Measurements from ENCODE around the gene IQCK. TPM values are rescaled to one million over a fixed set of nuclear protein-coding genes. Genes with fewer than 3 reads are reported as not detected.
"Not testable (repeated sequence)": the region's sequence is repeated elsewhere in the genome, so short reads cannot be mapped to it uniquely, and the experiment has no call there.

IQCK gene
- total RNA-seq, 1 donor from 2014 or later: 10.9 TPM

DNA sequence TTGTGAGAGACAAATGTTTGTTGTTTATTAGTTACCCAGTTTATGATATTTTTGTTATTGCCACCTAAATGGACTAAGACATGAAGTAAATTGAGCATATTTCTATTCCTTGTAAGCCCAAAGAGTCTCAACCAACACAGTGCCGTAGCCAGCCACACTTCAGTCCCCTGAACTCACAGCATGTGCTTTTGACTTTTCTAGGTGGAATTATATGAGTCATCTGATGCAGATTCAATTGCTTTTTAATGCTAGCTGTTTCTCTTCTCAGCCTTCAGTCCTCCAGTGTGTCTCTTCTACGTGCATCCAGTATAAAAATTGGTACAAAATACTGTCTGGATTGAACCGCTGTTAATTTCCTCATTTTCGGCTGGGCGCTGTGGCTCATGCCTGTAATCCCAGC is 39.0 kb downstream of the IQCK start:
- DNase-seq (ENCODE audit: low read depth in 2 of 2): no peak

DNA sequence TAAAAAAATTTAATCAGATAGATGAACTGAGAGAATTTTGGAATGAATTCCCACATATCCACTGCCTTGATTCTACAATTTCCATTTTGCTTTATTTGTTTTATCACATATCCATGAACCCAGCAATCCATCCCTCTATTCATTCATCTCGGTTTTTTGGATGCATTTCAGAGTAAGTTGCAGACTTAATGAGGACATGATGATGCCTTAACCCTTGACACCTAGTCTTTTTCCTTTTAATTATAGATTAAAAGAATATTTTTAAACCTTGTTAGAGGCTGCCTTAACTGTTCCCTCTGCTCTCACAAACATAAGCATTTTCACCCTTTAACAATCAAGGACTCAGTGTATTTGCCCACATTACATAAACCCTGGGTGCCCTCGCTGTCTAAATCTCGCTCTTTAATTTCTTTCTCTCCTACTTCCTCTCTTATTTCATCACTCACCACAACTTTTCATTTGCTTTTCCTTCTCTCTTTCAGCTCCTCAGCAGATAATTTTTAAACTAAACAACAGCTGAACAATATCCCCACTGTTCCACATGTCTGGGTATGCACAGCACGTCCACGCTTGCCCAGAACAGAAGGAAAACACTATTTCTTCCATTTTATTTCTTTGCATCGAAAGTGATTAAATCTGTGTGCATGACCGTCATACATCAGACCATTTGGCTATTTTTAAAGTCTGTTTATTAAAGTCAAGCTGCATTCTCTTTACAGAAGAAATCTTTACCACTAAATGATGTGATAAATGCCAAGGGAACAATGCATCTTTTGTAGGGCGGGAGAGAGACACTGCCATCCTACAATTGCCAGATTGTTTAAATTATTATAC is 39.9 kb downstream of the IQCK start:
- DNase-seq (ENCODE audit: low read depth in 2 of 2): no peak

DNA sequence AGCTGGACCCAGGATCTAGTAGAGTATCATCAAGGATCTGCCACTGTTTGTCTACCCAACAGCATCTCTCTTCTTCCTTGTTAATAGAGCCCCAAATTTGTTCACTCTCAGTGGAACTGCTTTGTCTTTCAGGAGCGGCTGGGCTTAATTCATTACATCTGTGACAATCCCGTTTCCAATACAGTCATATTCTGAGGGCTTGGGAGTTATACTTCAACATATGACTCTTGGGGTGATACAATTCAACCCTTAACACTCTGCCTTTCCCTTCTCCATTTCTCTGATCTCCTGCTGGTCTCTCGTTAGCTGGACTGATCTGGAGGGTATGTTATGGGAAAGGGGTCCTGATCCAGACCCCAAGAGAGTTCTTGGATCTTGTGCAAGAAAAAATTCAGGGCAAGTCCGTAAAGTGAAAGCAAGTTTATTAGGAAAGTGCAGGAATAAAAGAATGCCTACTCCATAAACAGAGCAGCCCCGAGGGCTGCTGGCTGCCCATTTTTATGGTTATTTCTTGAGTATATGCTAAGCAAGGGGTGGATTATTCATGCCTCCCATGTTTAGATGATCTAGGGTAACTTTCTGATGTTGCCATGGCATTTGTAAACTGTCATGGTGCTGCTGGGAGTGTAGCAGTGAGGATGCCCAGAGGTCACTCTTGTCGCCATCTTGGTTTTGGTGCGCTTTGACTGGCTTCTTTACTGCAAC is 42.4 kb downstream of the IQCK start:
- DNase-seq (ENCODE audit: low read depth in 2 of 2): no peak

DNA sequence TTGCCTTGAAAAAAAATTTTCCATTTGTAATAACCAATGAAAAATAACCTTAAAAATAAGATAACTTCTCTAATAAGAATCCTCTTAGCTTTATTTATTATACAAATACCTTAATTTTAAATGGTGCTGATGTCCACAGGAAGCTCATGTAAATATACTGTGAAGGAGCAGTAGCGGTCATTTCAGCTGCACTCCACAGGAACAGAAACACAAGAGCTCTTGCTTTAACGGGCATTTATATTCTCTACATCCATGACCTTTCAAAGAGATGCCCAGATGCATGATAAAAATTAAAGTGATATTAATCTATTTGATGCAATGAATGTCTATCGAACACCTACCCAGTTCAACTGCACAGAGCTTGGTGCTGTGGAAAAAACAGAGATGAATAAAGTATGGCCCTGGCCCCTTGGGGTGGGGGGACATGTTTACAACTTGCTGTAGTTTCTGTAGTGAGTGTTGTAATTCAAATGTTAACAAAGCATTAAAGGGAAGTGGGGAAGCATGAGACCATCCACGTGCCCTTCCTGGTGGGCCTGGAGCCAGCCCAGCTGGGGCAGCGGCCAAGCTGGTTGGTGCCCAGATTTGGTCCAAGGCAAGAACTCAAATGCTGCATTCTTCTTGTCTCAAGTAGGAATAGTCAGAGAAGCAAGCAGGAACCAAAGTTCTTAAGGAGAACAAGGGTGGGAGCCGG is 47.9 kb downstream of the IQCK start:
- peak; percentile 69 to 93 for DNase-seq (ENCODE audit: low read depth in 2 of 2)

DNA sequence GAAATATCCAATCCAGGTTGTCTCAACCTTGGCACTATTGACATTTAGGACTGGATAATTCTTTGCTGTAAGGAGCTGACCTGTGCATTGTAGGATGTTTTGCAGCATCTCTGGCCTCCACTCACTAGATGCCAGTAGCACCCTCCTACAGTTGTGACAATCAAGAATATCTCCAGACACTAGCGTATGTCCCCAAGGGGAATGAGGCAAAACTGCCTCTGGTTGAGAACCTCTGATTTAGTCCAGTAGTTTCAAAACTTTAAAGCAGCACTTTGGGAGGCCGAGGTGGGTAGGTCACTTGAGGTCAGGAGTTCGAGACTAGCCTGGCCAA is 48.4 kb downstream of the IQCK start:
- no peak for DNase-seq (ENCODE audit: low read depth in 2 of 2)

DNA sequence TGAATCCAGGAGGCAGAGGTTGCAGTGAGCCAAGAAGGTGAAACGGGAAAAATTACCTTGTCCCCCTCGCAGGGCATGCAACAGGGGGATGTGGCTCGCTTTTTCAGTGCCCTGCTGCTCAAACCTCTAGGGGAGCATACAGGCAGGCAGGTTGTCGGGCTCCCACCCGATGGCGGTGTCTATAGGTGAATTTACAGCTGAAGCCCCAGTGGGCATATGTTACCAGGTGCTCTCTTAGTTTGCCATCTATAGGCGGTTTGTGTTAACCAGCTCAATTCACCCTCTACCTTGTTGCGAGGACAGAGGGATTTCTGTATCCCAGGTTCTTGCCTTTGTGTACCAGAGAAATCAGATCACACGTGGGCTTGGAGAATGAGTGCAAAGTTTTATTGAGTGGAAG is 48.9 kb downstream of the IQCK start:
- no peak for DNase-seq (ENCODE audit: low read depth in 2 of 2)

DNA sequence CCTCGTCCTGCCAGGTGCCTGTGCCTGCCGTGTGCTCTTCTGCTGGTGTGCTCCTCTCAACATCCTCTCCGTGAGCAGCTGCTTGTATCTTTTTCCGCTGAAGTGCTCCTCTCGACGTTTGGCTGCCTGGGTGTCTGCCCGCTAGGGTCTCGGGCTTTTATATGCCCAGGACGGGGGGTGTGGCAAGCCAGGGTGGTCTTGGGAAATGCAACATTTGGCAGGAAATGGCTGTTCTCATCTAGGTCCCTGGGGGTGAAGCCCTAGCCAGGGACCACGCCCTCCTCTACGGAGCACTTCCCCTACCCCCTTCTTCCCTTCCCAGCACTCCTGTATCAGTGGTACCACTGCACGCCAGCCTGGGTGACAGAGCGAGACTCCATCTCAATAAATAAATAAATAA is 49.4 kb downstream of the IQCK start:
- no peak for DNase-seq (ENCODE audit: low read depth in 2 of 2)

DNA sequence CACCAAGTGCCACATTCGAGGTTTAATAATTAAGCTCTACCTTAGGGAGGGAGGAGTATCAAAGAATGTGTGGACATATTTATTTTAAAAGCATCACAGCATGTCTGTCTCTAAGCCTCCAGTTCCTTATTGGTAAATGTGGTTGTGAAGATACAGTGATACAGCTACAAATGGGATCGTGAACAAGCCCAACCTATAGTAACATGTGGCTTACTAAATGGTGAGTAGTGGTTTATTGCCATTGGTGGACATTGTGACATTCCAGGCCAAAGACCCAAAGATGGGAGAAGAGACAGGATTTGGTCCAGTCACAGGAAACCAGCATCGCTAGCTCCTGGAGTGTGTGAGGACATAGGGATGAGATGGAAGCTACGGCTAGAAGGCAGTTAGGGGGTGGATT is 51.2 kb downstream of the IQCK start:
- DNase-seq (ENCODE audit: low read depth in 2 of 2): no peak

DNA sequence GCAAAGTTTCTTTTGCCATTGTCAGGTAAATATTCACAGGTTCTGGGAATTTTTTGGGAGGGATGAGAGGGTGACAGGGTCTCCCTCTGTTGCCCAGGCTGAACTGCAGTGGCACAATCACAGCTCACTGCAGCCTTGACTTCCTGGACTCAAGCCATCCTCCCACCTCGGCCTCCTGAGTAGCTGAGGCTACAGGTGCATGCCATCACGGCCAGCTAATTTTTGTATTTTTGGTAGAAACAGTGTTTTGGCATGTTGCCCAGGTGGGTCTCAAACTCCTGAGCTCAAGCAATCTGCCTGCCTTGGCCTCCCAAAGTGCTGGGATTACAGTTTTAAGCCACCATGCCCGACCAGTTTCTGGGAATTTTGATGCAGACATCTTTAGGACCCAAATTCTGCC is 53.0 kb downstream of the IQCK start:
- DNase-seq (ENCODE audit: low read depth in 2 of 2): no peak

DNA sequence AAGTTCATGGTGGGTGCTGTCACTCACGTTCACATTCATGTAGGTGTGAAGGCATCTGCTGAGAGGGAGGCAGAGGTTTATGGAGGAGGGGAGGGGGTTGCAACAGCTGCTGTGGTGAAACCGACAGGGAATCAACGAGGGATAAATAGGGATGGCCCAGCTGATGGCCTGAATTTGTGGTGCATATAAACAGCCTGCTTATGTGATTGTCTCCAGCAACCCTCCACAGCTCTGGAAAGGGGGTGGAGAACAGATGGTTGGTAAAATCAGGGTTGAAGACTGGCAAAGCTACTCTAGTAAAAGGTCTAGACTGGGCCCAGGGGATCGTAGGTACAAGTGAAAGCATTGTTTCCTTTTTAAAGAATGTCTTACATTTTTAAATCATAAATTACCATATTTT is 53.7 kb downstream of the IQCK start:
- no peak for DNase-seq (ENCODE audit: low read depth in 2 of 2)

DNA sequence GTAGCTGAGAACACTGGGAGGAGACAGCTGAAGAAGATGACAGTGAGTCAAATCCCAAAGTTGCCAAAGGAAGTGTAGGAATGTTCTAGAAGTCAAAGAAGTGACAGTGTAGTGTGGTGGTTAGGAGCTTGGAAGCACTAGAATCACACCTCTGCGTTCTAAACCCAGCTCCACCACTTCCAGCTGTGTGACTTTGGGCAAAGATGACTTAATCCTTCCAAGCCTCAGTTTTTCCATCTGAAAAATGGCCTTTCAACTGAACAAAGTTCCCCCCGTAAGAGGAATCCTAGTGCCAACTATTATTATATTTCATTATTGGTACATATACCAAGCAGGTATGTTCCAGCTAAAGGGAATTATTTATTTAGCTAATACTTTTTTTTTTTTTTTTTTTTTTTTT is 56.0 kb downstream of the IQCK start:
- no peak for DNase-seq (ENCODE audit: low read depth in 2 of 2)

DNA sequence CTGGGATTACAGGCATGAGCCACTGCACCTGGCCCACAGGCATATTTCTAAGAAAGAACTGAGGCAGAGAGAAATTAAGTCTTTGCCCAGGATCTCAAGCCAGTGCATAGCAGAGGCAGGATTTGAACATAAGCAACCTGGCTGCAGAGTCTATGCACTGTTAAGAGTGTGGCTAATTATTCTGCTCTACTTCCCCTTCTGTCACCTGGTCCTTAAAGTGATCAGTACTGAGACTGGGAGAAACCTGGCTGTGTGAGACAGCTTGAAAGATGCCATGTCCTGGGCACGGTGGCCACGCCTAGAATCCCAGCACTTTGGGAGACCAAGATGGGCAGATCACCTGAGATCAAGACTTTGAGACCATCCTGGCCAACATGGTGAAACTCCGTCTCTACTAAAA is 58.1 kb downstream of the IQCK start:
- no peak for DNase-seq (ENCODE audit: low read depth in 2 of 2)

DNA sequence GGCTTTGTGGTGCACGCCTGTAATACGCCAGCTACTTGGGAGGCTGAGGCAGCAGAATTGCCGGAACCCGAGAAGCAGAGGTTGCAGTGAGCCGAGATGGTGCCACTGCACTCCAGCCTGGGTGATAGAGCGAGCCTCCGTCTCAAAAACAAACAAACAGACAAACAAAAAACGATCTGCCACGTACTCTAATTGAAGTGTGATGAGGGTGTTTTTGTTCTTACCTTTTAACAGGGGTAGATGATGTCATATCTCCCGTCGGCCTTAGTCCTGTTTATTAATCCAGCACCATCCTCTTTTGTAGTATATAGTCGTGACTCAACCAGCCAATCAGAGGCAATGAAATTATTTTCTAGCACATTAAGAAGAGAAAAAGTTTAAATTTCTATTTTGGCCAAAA is 58.5 kb downstream of the IQCK start:
- DNase-seq (ENCODE audit: low read depth in 2 of 2): no peak

DNA sequence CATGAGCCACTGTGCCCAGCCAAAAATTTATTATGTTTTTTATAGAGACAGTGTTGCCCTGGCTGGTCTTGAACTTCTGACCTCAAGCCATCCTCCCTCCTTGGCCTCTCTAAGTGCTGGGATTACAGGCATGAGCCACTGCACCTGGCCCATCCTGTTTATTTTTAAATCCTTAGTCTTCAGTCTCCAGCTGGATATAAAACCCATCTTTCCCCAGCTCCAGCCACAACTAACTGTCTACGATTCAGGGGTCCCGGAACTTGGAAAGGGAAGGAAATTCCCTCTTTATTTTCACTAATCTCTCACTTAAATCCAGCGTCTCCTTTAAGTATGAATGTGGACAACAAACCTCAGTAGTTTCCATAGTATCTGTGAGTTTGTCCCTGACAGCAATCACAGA is 62.2 kb downstream of the IQCK start:
- DNase-seq (ENCODE audit: low read depth in 2 of 2): no peak

DNA sequence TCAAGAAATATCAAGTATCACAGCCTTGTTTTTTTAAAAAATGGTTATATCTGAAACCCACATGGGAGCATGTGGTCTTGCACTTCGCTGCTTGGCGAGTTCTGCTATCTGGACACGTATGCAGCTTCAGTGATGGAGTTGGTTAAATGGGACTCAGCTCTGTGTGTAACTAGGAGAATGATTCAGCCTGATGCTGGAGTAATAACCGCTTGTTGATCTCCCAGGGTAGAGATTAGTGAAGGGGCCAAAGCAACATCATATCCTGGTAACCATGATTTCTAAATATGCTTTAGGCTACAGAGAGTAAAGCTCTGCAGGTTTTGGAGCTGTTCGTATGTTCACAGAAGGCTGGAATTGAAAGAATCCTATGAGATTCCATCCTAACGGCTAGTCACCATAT is 63.2 kb downstream of the IQCK start:
- no peak for DNase-seq (ENCODE audit: low read depth in 2 of 2)

DNA sequence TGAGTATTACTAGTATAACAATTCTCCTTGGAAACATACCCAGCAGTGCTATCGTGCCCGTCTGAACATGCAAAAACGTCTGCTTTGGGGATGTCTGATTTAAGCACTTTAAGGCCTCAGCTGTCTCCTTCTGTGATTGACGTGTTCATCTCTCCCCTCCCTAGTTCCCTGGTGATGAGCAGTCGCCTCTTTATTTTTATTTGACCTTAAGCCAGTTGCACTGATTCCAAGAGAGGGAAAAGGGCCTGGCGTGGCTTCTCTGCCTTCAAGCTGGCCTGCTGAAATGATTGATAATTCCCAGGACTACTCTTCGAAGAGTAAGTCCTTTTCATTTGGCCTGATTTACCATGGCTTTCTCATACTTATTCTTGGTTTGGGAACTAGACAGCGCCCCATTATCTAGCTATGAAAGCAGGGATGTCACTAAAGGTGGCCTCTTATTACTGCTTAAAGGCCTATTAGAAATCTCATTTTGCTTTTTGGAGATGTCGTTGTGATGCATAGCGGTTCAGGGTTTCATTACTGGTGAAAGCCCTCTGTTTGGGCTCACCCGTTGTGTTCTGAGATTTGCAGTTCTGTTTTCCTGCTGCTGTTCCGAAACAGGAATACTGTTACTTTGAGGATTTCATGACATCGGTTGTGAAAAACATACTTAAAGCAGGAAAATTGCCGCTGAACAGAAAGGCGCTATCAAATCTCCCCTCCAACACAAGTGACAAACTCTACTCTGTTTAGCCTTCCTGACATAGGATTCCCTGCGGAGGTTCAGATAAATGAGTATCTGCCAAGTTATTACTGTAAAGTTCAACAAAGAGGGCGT is 65.5 kb downstream of the IQCK start:
- no peak for DNase-seq (ENCODE audit: low read depth in 2 of 2)

DNA sequence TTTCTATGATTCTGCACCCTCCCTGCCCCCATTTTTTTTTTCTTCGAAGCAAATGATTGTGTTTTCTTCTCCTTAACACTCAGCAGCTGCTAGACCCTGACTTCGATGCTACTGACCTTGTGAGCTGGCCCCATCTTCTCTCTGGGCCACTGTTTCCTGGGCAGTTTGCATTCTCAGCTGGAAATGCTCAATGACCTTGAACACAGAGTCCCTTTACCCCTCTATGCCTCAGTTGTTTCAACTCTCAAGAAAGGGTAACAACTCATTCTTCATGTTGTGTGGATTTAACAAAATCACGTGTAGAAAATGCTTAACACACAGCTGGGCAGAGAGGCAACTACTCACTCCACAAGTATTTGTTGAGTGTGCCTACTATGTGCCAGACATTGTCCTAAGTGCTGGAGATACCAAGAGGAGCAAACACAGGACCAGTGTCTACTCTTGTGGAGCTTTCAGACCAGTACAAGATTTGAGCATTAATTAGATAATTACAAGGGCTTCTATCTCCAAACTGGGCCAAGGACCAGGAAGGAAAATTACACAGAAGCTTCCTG is 66.2 kb downstream of the IQCK start:
- no peak for DNase-seq (ENCODE audit: low read depth in 2 of 2)

DNA sequence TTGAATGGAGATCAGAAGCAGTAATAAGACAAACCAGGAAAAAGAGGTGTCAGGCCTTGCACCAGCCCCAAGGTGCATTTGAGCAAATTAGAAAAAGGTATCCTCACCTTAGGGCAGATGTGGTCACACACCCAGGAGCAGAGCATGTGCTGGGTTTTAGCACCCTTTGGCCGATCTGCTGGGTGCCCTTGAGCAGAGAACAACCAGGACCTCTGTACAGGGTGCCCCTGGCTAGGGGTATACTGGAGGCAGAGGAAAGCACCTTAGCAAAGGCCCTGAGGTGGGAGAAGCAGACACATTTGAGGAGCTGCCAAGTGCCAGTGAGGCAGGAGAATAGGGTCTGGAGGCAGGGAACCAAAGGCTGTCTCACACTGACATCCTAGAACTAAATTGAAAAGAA is 67.0 kb downstream of the IQCK start:
- DNase-seq (ENCODE audit: low read depth in 2 of 2): no peak

DNA sequence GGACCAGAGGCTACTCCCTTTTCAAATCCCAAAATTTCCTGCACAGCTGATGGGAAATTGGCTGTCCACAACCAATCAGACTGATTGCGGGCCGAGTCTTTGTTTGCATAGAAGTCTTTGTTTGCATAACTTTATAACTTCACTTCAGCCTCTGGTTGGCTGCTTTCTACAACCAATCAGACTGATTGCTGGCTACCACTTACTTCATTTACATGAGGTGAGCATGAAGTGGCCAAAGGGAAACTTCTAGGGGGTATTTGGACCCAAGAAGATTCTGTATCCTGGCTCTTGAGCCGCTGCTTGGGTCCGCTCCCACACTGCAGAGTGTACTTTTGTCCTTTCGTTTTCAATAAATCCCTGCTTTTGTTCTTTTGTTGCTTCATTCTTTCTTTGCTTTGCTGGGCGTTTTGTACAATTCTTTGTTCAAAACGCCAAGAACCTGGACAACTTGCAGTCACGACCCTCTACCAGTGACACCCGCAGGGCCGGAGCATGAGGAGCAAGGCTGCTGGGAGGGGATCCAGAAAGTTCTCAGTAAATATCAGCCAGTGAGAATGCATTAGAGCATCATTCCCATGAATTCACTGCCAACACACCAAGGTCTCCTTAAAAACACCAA is 67.5 kb downstream of the IQCK start:
- DNase-seq (ENCODE audit: low read depth in 2 of 2): no peak

DNA sequence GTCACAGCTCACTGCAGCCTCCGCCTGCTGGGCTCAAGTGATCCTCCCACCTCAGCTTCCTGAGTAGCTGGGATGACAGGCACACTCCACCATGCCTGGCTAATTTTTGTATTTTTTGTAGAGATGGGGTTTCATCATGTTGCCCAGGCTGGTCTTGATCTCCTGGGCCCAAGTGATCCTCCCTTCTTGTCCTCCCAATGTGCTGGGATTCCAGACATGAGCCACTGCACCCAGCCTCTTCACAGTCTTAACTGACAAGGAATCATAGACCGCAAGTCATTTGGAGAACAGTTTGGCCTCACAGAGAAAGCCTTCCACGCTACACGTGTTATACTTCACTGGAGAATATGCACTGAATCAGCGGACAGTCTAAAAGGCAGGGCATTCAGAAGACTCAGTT is 83.3 kb downstream of the IQCK start:
- not testable (repeated sequence) for DNase-seq (ENCODE audit: low read depth in 2 of 2)

DNA sequence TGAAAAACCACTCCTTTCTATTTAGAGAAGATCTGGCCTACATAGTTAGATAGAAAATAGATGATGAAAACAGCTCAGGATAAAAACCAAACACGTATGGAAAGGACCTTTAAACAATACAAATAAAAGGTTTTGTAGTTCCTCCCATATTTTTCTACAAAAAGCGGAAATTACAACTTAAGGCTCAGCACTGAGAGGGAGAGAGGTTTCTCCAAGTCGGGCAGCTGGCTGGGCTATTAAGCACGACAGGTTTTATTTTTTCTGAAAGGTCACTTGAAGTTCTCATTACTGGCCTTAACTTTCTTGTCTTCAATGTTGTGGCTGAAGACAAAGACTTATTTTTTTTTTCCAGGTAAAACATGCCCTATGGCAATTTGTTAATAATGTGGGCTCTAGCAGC is 83.8 kb downstream of the IQCK start:
- DNase-seq (ENCODE audit: low read depth in 2 of 2): not testable (repeated sequence)
